GM11168 (cell line): ENCODE measurements around the gene SLC4A11.

ENCODE experiments used
- in situ Hi-C: fragments of 300-500 bp; cut with MboI; formaldehyde crosslinking; loops from one replicate; pipeline ENCODE4 v1.12.0; 2022; ENCODE audit warnings: low sequenced_read_pairs; ENCODE audit not compliant: unreplicated experiment

SLC4A11 gene

GRCh38 chr20:3180319-3180718 is 58.7 kb downstream of the SLC4A11 start:
- in situ Hi-C loops = no loop called here

GRCh38 chr20:3177746-3178485 is 61.1 kb downstream of the SLC4A11 start:
- in situ Hi-C loops = no loop called here
